Ramos (cell line): Measurements from ENCODE around the gene MOV10L1.
"Not testable (repeated sequence)": the region's sequence is repeated elsewhere in the genome, so short reads cannot be mapped to it uniquely, and the experiment has no call there.

ENCODE experiments used
- in situ Hi-C: fragments of 300-500 bp; cut with MboI; formaldehyde crosslinking; loops from one replicate; pipeline ENCODE4 v1.14.3; 2022; ENCODE audit warnings: low sequenced_read_pairs; ENCODE audit not compliant: unreplicated experiment

The MOV10L1 gene

GRCh38 chr22:50150161-50151129 lies 60.6 kb downstream of the MOV10L1 start:
- in situ Hi-C loops = no loop called here

GRCh38 chr22:50151571-50152537 lies 62.0 kb downstream of the MOV10L1 start:
- in situ Hi-C loops = no loop called here

- in situ Hi-C loops = no loop called here
These were observed 63.4 kb downstream of the MOV10L1 start for GRCh38 chr22:50153056-50153755.

- in situ Hi-C loops = no loop called here
These were observed 63.9 kb downstream of the MOV10L1 start for GRCh38 chr22:50153756-50154140.

GRCh38 chr22:50157709-50158375 lies 68.0 kb downstream of the MOV10L1 start:
- in situ Hi-C loops = no loop called here

GRCh38 chr22:50160947-50161346 lies 71.1 kb downstream of the MOV10L1 start:
- in situ Hi-C loops = no loop called here

- in situ Hi-C loops = no loop called here
These were observed 71.9 kb downstream of the MOV10L1 start for GRCh38 chr22:50161508-50162390.

- in situ Hi-C loops = no loop called here
These were observed 72.7 kb downstream of the MOV10L1 start for GRCh38 chr22:50162391-50162956.

GRCh38 chr22:50165436-50166123 lies 75.8 kb downstream of the MOV10L1 start:
- in situ Hi-C loops = no loop called here

GRCh38 chr22:50167689-50168489 lies 78.1 kb downstream of the MOV10L1 start:
- in situ Hi-C loops = no loop called here

GRCh38 chr22:50168490-50169180 lies 78.8 kb downstream of the MOV10L1 start:
- in situ Hi-C loops = not testable (repeated sequence)

GRCh38 chr22:50169181-50169759 lies 79.5 kb downstream of the MOV10L1 start:
- in situ Hi-C loops = no loop called here

- in situ Hi-C loops = no loop called here
These were observed 80.1 kb downstream of the MOV10L1 start for GRCh38 chr22:50169774-50170341.

- in situ Hi-C loops = no loop called here
These were observed 80.9 kb downstream of the MOV10L1 start, which contains the start of gene PANX2 for GRCh38 chr22:50170453-50171318. TSS of gene PANX2 (plus strand) at chr22:50170731. CDS start at chr22:50170731, 0 bp downstream.
